Urothelium cell line (cell line): ENCODE measurements around the gene ADGRD1.
"Not testable (repeated sequence)": the region's sequence is repeated elsewhere in the genome, so short reads cannot be mapped to it uniquely, and the experiment has no call there.

Experiments
- DNase-seq: peaks from one replicate; pipeline ENCODE4 v3.0.0; 2011; ENCODE audit warnings: low spot score, mixed read lengths
- FAIRE-seq: peaks from 2 replicates; lab custom pipeline; 2011; peaks lifted over from hg19 to GRCh38; lab: Jason Lieb, UNC

The ADGRD1 gene

DNA sequence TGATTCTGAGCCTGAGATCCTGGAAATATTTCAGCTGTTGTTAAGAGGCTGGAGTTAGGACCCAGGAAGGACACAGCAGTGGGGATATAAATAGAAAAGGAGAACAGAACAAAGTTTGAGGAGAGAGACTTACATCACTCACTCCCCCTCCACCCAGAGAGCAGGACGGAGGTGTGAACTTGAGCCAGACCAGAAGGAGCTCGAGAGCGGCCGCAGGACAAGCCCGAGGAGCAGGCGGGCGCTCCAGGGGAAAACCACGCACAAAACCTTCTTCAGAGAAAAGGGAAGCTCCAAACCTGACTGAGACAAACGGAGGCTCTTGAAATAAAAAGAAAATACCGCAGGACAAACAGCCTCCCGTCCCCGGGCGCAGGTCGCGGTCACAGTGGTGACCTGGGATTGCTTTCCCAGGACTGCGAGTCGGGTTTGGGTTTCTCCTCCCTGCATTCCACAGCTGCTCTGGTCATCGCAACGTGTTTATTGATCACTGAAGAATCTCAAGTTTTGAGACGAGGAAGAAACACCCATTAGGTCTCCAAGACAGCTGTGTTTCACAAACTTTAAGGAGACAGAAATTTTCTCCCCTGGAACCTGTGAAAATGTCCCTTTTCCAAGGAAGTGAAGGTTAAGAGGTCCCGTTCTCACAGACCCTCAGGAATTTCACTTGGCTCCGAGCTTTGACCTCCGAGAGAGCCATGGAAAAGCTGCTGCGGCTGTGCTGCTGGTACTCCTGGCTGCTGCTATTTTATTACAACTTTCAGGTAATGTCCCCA, at the start of gene ADGRD1:
Gene ADGRD1 (plus strand): TSS at position 137 of the 773 bp plus-strand sequence. CDS start 559 bp downstream, at position 696.
- FAIRE-seq (no peak), DNase-seq (peak; percentile 50)

DNA sequence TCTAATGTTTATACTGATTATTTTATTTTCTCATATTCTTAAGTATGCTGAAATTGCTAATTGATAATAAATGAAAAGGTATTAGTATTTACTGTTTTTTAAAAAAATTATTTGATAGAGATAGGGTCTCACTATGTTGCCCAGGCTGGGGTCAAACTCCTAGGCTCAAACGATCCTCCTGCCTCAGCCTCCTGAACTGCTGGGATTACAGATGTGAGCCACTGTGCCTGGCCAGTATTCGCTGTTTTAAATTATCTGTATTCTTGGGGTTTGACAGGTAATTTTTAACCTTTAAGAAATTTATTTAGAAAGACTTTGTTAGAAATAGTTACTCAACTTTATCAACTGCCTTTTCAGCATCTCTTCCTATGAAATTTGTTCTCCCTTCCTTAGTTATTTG, 49.6 kb upstream of the ADGRD1 start:
- FAIRE-seq (no peak), DNase-seq (no peak)

DNA sequence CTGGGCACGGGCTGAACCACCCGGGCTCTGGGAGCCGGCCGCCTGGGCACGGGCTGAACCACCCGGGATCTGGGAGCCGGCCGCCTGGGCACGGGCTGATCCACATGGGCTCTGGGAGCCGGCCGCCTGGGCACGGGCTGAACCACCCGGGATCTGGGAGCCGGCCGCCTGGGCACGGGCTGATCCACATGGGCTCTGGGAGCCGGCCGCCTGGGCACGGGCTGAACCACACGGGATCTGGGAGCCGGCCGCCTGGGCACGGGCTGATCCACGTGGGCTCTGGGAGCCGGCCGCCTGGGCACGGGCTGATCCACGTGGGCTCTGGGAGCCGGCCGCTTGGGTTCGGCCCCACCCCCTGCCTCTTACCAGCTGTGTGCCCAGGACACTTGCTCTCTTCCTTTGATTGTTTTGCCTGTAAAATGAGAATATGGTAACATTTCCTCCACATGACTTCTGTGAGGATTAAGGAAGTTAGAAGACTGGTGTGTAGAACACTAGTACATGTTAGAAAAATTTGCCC, 48.7 kb upstream of the ADGRD1 start:
- FAIRE-seq, DNase-seq: not testable (repeated sequence)

DNA sequence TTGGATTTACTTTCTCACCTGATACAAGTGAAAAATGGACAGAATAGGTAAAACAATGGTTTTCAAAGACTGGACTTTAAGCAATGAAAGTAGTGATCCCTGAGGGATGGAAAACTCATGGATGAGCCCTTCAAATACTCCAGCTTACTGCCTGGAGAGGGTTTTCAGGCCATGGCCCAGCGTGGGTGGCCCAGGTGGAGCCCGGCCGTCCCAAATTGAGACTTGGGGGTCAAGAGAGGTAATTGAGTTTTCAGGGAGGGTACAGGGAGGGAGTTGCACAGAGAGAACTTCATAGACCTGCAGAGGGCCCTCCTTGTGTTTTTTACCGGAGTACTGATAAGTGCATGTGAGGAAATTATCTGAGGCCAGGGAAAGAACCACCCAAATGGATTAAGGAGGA, 44.6 kb upstream of the ADGRD1 start:
- FAIRE-seq (no peak), DNase-seq (no peak)

DNA sequence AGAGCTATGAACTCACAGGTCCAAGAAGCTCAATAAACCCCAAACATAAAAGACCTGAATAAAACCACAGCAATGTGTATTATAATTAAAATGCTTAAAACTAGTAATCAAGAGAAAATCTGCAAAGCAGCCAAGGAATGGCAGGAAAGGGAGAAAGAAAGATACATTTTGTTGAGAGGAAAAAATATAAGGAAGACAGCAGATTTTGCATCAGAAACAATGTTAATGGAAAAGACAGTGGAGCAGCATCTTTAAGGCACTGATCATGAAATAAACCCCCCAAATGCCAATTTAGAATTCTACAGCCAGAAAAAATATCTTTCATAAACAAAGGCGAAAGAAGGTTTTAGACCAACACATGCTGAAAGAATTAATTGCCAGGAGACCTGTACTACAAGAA, 42.5 kb upstream of the ADGRD1 start:
- DNase-seq (no peak), FAIRE-seq (no peak)

DNA sequence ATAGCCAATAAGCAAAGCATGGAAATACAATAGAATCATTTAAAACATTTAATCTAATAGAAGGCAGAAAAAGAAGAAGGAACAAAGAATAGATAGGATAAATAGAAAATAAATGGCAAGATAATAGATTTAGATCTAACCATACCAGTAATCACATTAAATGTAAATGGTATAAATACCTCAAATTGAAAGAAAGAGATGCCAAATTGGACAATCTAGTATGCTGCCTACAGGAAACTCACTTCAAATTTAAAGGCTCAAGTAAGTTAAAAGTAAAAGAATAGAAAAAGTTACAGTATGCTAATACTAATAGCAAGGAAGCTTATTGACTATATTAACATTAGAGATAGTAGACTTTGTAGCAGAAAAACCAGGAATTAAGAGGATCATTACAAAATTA, 41.8 kb upstream of the ADGRD1 start:
- DNase-seq = no peak
- no peak for FAIRE-seq

DNA sequence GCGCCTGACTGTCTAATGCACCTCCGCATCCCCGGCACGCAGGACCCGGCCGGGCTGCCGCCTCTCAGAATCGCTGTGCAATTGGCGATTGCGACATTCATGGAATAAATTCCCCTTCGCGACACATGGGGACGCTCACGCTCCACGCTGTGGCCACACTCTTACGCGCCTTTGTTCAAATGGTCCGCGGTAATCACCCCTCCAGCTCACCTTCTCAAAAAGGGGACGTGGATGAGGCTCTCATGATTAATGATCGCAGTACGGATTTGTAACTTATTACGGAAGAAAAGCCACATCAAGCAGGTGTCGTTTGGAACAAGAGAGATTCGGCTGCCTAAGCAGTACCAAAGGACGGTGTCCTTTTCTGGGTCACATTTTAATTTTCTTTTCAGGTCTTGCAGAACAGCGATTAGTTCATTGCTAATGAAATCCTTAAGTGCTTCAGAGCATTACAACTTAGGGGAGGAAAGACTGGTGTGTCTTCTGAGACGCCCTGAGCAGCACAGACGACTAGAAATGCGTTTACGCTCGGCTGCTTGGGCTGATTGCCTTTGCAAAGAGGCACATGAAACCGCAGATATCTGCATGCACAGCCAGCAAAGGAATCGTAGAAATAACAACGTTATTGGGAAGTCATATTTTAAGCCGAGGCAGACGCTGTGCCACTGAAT, 37.3 kb upstream of the ADGRD1 start:
- FAIRE-seq = no peak

DNA sequence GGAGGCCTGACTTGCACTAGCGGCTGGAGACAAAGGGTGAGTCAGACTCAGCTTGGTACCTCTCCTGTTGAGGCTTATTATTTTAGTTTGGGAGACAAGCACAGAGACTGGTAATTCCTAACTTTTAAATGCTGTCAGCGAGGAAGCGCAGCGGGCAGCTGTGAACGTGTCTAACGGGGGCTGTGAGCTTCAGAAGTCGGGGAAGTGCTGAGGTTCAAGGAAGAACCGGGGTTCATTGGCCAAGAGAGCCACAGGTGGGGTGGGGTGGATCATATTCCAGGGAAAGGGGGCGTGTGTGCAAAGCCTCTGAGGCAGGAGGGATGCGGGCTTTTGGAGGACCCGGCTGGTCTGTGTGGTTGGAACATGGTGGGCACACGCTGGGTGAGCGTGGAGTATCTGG, 36.1 kb upstream of the ADGRD1 start:
- FAIRE-seq = no peak
- DNase-seq = no peak

More for the DNA sequence above, 37.3 kb upstream of the ADGRD1 start:
- peak; percentile 75 for DNase-seq

DNA sequence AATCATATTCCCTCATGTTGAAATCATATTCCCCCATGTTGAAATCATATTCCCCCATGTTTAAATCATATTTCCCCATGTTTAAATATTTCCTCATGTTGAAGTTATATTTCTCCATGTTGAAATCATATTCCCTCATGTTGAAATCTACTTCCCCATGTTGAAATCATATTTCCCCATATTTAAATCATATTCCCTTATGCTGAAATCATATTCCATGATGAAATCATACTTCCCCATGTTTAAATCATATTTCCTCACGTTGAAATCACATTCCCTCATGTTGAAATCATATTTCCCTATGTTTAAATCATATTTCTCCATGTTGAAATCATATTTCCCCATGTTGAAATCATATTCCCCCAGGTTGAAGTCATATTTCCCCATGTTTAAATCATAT, 34.6 kb upstream of the ADGRD1 start:
- DNase-seq (no peak), FAIRE-seq (no peak)

DNA sequence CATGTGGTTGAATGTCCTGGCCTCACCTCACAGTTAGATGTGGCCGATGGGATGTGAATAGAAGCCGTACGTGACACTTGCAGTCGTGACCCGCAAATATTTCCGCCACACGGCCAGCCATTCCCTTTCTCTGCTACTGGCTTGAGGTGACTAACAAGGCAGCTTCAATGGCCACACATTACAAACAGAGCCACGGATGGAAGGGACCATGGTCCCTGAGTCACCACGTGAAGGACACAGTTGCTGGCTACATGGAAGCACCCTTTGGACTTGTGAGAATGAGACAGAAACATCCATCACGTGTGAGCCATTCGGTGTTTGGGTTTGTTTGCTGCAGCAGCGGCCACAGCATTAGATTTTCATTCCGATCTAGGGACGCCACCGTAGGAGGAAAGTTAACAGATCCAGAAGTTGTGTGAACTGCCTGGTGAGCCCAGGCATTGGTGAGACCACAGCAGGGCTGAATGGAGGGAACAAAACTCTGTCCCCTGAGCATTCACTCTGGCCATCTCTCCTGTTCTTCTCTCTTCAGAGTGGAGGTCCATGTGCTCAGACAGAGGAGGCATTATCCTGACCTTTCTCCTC, 33.5 kb upstream of the ADGRD1 start:
- no peak for DNase-seq
- FAIRE-seq = no peak

DNA sequence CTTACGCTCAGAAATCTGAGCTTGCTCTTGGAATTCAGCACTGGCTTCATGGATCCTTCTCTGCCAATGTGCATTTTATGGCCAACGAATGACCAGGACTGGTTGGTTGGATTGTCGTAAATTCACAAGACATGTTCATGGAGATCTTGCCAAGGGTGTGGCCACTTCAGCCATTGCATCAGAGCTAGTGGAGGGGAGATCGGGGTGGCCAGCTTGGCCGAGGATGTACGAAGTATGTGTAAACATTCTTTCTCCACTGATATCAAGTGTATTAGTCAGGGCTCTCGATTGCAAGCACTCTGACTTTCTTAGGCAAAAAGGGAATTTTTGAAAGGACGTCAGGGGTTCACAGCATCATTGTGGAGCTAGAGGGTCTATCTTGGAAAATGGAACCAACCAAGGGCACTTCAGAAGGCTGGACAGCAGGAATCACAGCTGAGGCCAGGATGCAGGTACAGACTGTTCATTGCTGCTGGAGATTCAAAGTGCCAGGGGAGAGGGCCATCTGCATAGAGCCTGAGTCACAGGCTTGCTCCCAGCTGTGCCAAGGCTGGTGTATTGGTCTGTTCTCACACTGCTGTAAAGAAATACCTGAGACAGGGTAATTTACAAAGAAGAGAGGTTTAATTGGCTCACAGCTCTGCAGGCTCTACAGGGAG, 32.9 kb upstream of the ADGRD1 start:
- no peak for FAIRE-seq

DNA sequence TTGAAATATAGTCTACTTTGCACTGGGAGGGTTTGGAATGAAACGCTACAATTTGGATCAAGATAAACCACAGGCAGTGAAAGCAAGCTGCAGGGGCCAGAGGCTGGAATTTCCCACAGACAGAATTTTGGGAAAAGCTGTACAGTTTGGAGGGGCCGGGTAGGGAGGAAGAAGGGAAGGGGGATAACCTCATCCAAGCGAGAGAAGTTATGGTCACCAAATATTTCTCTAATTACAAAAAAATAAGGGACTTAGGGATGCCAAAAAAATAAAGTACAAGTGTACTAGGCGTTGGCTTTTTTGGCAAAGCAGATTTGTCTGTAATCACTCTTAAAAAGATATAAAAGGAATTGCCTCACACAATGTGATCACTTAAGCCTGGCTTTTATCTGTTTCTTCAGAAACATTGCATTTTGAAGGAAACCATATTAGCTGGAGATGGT, 31.2 kb upstream of the ADGRD1 start:
- no peak for DNase-seq

More for the DNA sequence above, 32.9 kb upstream of the ADGRD1 start:
- no peak for DNase-seq

DNA sequence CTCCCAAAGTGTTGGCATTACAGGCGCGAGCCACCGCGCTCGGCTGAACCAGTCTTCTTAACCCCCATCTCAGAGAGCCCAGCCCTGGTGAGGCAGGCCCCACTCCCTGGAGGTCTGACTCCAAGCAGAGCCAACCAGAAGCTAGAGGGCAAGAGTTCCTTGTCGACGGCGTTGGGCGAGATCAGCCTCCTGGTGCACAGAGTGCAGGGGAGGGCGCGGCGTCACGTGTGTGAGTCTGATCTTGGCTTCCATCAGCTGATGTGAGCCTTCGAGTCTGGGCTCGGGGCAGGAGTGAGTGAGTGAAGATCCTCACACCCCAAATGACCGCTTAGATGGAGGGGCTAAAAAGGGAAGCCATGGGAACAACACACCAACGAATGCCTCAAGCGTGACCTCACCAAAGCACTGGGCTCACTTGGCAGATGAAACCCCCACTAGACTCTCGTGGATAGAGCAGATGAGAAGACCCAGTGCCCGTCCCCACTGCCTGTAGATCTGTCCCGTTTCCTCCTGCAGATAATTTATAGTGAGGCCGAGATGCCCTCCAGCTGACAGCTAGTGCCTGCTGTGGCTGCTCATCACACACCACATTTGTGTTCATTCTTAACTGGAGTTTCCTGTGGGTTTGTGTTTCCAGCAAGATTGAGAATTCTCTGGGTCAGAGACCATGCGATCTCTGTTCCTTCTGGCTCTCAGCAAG, 28.6 kb upstream of the ADGRD1 start:
- no peak for DNase-seq
- FAIRE-seq = no peak

More for the DNA sequence above, 31.2 kb upstream of the ADGRD1 start:
- FAIRE-seq = no peak

DNA sequence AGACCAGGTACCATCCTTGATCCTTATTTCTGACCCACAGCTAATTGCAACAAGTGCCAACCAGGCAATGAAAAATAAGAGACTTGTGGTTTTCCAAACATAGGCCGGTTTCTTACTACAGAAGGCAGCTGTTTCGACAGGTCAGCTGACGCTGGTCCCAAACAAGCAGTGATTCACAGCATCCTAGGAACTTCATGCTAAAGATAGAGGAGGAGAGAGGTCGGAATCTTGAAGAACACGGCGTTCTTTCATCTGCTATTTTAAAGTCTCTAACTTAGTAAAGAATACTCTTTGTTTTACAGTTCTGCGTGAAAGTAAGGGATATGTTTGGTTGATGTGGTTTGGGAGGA, 28.1 kb upstream of the ADGRD1 start:
- DNase-seq (no peak), FAIRE-seq (no peak)

DNA sequence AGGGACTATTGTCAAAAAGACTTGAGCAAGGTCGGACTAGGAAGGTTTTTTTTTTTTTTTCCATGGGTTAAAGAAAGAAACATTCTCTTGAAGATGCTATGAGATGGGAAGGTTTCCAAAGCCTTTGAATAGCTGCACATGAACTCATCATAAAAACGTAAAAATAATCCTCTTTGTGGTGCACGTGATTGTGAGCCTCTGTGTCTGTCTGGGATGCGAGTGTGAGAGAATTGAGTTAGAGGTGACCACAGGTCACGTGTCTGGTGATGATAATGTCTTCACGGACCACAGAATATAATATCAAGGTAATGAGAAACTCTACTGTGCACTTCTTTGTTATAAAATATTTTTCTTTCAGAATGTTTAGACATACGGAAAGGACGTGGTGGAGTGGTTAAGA, 24.3 kb upstream of the ADGRD1 start:
- FAIRE-seq (no peak), DNase-seq (no peak)

DNA sequence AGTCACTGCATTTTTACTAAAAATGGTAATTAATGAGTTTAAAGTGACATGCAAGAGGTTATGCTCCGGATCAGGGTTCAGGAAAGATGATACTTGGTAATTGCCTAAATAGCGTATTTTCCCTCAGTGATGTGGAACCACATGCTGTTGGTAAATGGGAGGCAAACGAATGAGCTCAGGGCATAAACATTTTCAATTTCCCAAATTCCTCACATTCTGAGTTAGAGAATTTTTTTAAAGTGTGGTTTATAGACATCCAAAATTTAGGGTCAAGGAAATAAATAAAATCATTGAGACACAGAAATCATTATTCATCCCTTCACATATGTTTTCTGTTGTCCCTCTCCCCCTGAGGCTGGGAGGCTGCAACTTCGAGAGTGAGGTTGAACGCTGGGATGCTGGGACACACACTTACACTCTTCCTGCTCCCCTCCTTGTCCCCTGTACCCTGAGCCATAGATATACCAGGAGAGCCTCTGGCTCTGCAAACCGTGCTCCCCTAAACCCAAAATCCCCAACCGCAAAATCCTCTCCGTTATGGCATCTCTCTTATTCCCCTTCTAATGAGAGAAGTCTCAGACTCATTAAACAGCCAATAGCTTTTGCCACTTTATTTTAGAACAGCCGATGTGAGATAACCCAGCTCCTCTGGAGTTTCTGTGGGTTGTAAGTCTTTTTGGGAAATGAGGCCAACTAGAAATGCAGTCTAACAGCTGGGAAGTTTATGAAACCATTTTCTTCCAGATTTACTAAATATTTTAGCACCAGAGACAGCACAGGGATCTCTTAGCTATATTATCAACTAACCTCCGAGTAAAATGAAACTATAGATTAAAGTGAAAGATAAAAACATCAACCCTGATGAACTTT, 21.4 kb upstream of the ADGRD1 start:
- no peak for FAIRE-seq
- no peak for DNase-seq

DNA sequence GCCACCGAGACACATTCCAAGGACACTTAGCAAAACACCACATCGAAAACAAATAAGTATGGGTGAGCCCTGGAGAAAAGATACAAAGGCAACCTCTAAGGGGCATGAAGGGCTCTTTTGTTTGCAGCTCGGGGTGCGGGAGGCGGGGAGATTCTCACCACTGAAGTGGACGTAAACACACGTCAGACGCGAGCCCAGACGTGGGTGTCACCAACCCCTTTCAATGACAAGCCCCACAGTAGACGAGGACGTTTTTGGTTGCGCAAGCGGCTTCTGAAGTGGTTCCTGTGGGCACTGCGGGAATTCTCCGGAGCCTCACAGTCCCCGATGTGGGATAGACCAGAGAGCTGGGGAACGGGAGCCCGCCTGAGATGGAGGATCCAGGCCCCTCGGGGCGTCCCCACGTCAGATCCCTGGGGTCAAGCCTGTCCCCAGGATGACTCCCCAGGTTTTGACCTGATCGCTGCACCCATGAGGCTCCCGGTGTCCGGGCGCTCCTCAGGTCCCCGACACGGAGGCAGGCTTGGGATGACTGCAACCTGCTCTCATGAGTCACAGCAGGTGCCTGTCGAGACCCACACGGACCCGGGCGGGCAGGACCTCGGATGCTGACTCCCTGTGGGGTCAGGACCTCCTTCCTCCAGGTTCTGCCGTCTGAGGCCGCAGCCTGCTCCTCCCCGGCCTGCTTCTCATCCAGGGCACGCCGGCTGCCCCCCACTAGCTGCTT, 20.3 kb upstream of the ADGRD1 start:
- FAIRE-seq (no peak), DNase-seq (peak; percentile 26)

DNA sequence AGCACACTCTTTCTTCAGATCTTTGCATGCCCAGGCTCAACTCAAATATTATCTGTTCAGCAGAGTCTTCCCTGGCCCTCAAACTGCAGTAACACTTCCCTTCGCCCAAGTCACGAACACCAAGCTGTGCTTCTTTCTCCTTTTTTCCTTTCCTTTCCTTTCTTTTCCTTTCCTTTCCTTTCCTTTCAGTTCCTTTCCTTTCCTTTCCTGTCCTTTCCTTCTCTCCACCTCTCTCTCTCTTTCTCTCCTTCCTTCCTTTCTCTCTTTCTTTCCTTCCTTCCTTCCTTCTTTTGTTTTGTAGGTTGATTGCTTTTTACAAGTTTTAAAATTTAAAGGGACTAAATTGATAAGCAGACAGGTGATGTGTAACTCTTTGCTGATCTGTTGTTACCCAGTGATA, 19.0 kb upstream of the ADGRD1 start:
- no peak for DNase-seq
- FAIRE-seq = no peak

DNA sequence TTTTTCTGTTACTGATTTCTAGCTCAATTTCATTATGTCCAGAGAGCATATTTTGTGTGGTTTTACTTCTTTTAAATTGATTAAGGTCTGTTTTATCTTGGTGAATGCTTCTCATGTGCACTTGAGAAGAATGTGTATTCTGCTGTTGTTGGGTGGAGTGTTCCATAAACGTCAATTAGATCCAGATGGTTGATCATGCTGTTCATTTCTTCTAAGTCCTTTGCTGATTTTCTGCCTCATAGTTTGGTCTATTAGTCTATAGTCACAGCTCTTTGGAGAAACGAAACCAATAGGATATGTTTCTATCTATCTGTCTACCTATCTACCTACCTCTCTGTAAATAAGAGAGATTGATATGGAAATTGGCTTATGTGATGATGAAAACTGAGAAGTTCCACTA, 17.1 kb upstream of the ADGRD1 start:
- DNase-seq = no peak
- no peak for FAIRE-seq
